HepG2 (cell line): ENCODE measurements around the gene RNU1-1.

Experiments used
- CTCF ChIP-seq: sonication (generic); formaldehyde crosslinking; IDR thresholded peaks from 2 replicates; pipeline ENCODE4 v1.5.0; 2020; ENCODE audit warnings: mild to moderate bottlenecking, missing genetic modification reagents, moderate library complexity
- NFE2L2 ChIP-seq: fragments of 150-350 bp; IDR thresholded peaks from 2 replicates; pipeline ENCODE4 v1.6.1; 2014; ENCODE audit warnings: low read length
- RBAK ChIP-seq: sonication (generic); formaldehyde crosslinking; IDR thresholded peaks from 2 replicates; pipeline ENCODE4 v1.5.1; 2020; ENCODE audit warnings: mild to moderate bottlenecking, missing genetic modification reagents
- RBFOX2 ChIP-seq: fragments of 200-400 bp; formaldehyde crosslinking; IDR thresholded peaks from 2 replicates; pipeline ENCODE4 v1.6.1; 2017; ENCODE audit warnings: low read depth, mild to moderate bottlenecking, low read length
- TCF12 ChIP-seq, 2 experiments: fragments of 450-650 bp in 1 of 2; sonication (generic) in 1 of 2; formaldehyde crosslinking in 1 of 2; IDR thresholded peaks; 2 replicates each; pipeline versions ENCODE4 v1.6.1 to v1.8.0; 2017 to 2022; ENCODE audit warnings: antibody characterized with exemption in 1 of 2, mild to moderate bottlenecking in 1 of 2, missing genetic modification reagents in 1 of 2, moderate library complexity in 1 of 2
- TEF ChIP-seq: sonication (generic); formaldehyde crosslinking; IDR thresholded peaks from 2 replicates; pipeline ENCODE4 v1.5.0; 2020; ENCODE audit warnings: missing genetic modification reagents
- TOE1 ChIP-seq: sonication (generic); formaldehyde crosslinking; IDR thresholded peaks from 2 replicates; pipeline ENCODE4 v1.4.0; 2020; ENCODE audit warnings: mild to moderate bottlenecking, missing genetic modification reagents
- ZNF30 ChIP-seq: sonication (generic); formaldehyde crosslinking; IDR thresholded peaks from 2 replicates; pipeline ENCODE4 v1.5.0; 2020; ENCODE audit warnings: mild to moderate bottlenecking, missing genetic modification reagents
- ZNF343 ChIP-seq: sonication (generic); formaldehyde crosslinking; IDR thresholded peaks from 2 replicates; pipeline ENCODE4 v1.4.0; 2020; ENCODE audit warnings: mild to moderate bottlenecking, missing genetic modification reagents
- ZNF547 ChIP-seq: sonication (generic); formaldehyde crosslinking; IDR thresholded peaks from 2 replicates; pipeline ENCODE4 v1.5.1; 2020; ENCODE audit warnings: mild to moderate bottlenecking, missing genetic modification reagents
- ZNF670 ChIP-seq: sonication (generic); formaldehyde crosslinking; IDR thresholded peaks from 2 replicates; pipeline ENCODE4 v1.8.0; 2022; ENCODE audit warnings: mild to moderate bottlenecking, missing genetic modification reagents, borderline replicate concordance
- ZSCAN30 ChIP-seq: sonication (generic); formaldehyde crosslinking; IDR thresholded peaks from 2 replicates; pipeline ENCODE4 v1.5.0; 2020; ENCODE audit warnings: mild to moderate bottlenecking, missing genetic modification reagents

GRCh38 chr1:16484931-16485330 is 29.2 kb downstream of the RNU1-1 start:
- TF ChIP-seq TOE1 = no peak
- no peak for TF ChIP-seq TCF12 (IDR thresholded peaks at IDR 0.05)
- no peak for TF ChIP-seq TCF12 (CRISPR knock-in tag; IDR thresholded peaks at IDR 0.05)
- no peak for TF ChIP-seq ZNF343 (CRISPR knock-in tag)
- TF ChIP-seq CTCF (CRISPR knock-in tag) = no peak
- no peak for TF ChIP-seq ZSCAN30 (CRISPR knock-in tag)
- no peak for TF ChIP-seq ZNF30 (CRISPR knock-in tag)
- no peak for TF ChIP-seq ZNF547
- TF ChIP-seq RBFOX2 = no peak
- TF ChIP-seq TEF = no peak
- no peak for TF ChIP-seq RBAK
- no peak for TF ChIP-seq ZNF670
- no peak for TF ChIP-seq NFE2L2
